ENCODE data around the gene KIF3B. TPM values are rescaled to one million over a fixed set of nuclear protein-coding genes. Genes with fewer than 3 reads are reported as not detected.
A peak's percentile ranks its signal among the peaks of the same experiment; 100 is the strongest.
"Not testable (repeated sequence)": the region's sequence is repeated elsewhere in the genome, so short reads cannot be mapped to it uniquely, and the experiment has no call there.

The KIF3B gene
- total RNA-seq, 1 experiment from 2014 or later, result 21.7 TPM

- Mint-ChIP-seq H3K4me3 (ENCODE audit: unreplicated experiment) (no peak overlapping the region), H3K4me1 (ENCODE audit: insufficient read depth, unreplicated experiment) (peaks cover 31% of the 10 kb centered on the region), H3K27me3 (ENCODE audit: insufficient read depth, unreplicated experiment) (no peaks in the 10 kb centered on the region), H3K9me3 (ENCODE audit: unreplicated experiment) (no peaks in the 10 kb centered on the region), H3K27ac (ENCODE audit: low read depth, unreplicated experiment) (peak overlapping the region; percentile 64), H3K36me3 (ENCODE audit: insufficient read depth, unreplicated experiment) (no peaks in the 10 kb centered on the region)
- no peak for DNase-seq (ENCODE audit: unreplicated experiment)
- intact Hi-C loops (cut with micrococcal nuclease), result loop anchor here (5.0 kb wide), 1 partner anchor 148 kb away; the partner anchor contains the start of genes PLAGL2 and POFUT1
- no peak for TF ChIP-seq CTCF (IDR thresholded peaks at IDR 0.05; ENCODE audit: unreplicated experiment)
- CTCF ChIA-PET, result interaction anchor here (1.1 kb wide), 1 partner anchor 9 kb away, joined by 3 read pairs; no protein-coding TSS in a partner anchor
- POLR2A ChIA-PET, result interaction anchor here (0.7 to 3.1 kb wide), 5 partner anchors 11 to 150 kb away, joined by 3 to 20 read pairs (median 7); no protein-coding TSS in a partner anchor
- BruUV-seq (replicated peaks), result no TSS peak
Observed at GRCh38 chr20:32355417-32355841, 78.0 kb downstream of the KIF3B start.

- POLR2A ChIA-PET, result interaction anchor here (0.7 to 3.1 kb wide), 7 partner anchors 8 to 325 kb away, joined by 3 to 20 read pairs (median 7); no protein-coding TSS in a partner anchor
- H3K36me3 Mint-ChIP-seq (ENCODE audit: insufficient read depth, unreplicated experiment); H3K27me3 Mint-ChIP-seq (ENCODE audit: insufficient read depth, unreplicated experiment); BruUV-seq (replicated peaks); H3K4me3 Mint-ChIP-seq (ENCODE audit: unreplicated experiment); H3K9me3 Mint-ChIP-seq (ENCODE audit: unreplicated experiment): not testable (repeated sequence)
- CTCF ChIA-PET, result interaction anchor here (0.6 to 1.1 kb wide), 4 partner anchors 8 to 198 kb away, joined by 3 to 4 read pairs (median 4); no protein-coding TSS in a partner anchor
- peaks cover 31% of the 10 kb centered on the region for H3K4me1 Mint-ChIP-seq (ENCODE audit: insufficient read depth, unreplicated experiment)
- peak; percentile 51 for DNase-seq (ENCODE audit: unreplicated experiment)
- peak overlapping the region; percentile 64 for H3K27ac Mint-ChIP-seq (ENCODE audit: low read depth, unreplicated experiment)
- intact Hi-C loops (cut with micrococcal nuclease), result loop anchor here (5.0 kb wide), 1 partner anchor 149 kb away; the partner anchor contains the start of genes PLAGL2 and POFUT1
Observed at GRCh38 chr20:32355907-32356621, 78.6 kb downstream of the KIF3B start.

GRCh38 chr20:32356622-32357374 lies 79.3 kb downstream of the KIF3B start:
- Mint-ChIP-seq H3K27me3 (ENCODE audit: insufficient read depth, unreplicated experiment) (no peaks in the 10 kb centered on the region), H3K4me3 (ENCODE audit: unreplicated experiment) (peak overlapping the region; percentile 87), H3K27ac (ENCODE audit: low read depth, unreplicated experiment) (peak overlapping the region; percentile 96), H3K36me3 (ENCODE audit: insufficient read depth, unreplicated experiment) (no peaks in the 10 kb centered on the region), H3K4me1 (ENCODE audit: insufficient read depth, unreplicated experiment) (peaks cover 31% of the 10 kb centered on the region), H3K9me3 (ENCODE audit: unreplicated experiment) (no peaks in the 10 kb centered on the region)
- DNase-seq (ENCODE audit: unreplicated experiment), result no peak
- no peak for TF ChIP-seq CTCF (IDR thresholded peaks at IDR 0.05; ENCODE audit: unreplicated experiment)
- POLR2A ChIA-PET, result interaction anchor here (0.5 to 4.5 kb wide), 9 partner anchors 8 to 1133 kb away, joined by 3 to 51 read pairs (median 7); partner anchors contain the start of gene CBFA2T2
- BruUV-seq (replicated peaks), result no TSS peak
- CTCF ChIA-PET, result interaction anchor here (0.6 to 1.1 kb wide), 5 partner anchors 8 to 199 kb away, joined by 3 to 4 read pairs (median 4); no protein-coding TSS in a partner anchor
- intact Hi-C loops (cut with micrococcal nuclease), result loop anchor here (5.0 kb wide), 1 partner anchor 149 kb away; the partner anchor contains the start of genes PLAGL2 and POFUT1

- CTCF ChIA-PET, result interaction anchor here (0.6 to 1.1 kb wide), 3 partner anchors 10 to 20 kb away, joined by 3 to 4 read pairs (median 4); no protein-coding TSS in a partner anchor
- Mint-ChIP-seq H3K9me3 (ENCODE audit: unreplicated experiment) (no peaks in the 10 kb centered on the region), H3K4me1 (ENCODE audit: insufficient read depth, unreplicated experiment) (peaks cover 31% of the 10 kb centered on the region), H3K36me3 (ENCODE audit: insufficient read depth, unreplicated experiment) (peaks cover 5% of the 10 kb centered on the region), H3K4me3 (ENCODE audit: unreplicated experiment) (peak overlapping the region; percentile 87), H3K27me3 (ENCODE audit: insufficient read depth, unreplicated experiment) (no peaks in the 10 kb centered on the region), H3K27ac (ENCODE audit: low read depth, unreplicated experiment) (peak overlapping the region; percentile 96)
- TF ChIP-seq CTCF (IDR thresholded peaks at IDR 0.05; ENCODE audit: unreplicated experiment), result no peak
- DNase-seq (ENCODE audit: unreplicated experiment), result peak; percentile 45
- intact Hi-C loops (cut with micrococcal nuclease), result loop anchor here (5.0 kb wide), 1 partner anchor 150 kb away; the partner anchor contains the start of genes PLAGL2 and POFUT1
- TSS peak; percentile 88 for BruUV-seq (replicated peaks)
- POLR2A ChIA-PET, result interaction anchor here (0.6 to 4.5 kb wide), 17 partner anchors 9 to 1132 kb away, joined by 3 to 51 read pairs (median 4); partner anchors contain the start of genes CBFA2T2 and PLAGL2
Observed at GRCh38 chr20:32357375-32357868, 80.0 kb downstream of the KIF3B start.
